Endothelial cell of umbilical vein (primary cell): ENCODE measurements around the gene CPXM2. TPM values are rescaled to one million over a fixed set of nuclear protein-coding genes. Genes with fewer than 3 reads are reported as not detected.

ENCODE experiments used
- BruUV-seq: library from RNA; stranded (reverse); fragments of 400-500 nt; replicated peaks from 2 replicates; lab custom pipeline; 2021; lab: Mats Ljungman, UMichigan
- CTCF ChIA-PET: fragments of 300-600, 350-600 bp; sonication (Branson Sonifier 250); formaldehyde crosslinking; loops from one replicate; lab custom pipeline; 2021; ENCODE audit warnings: antibody characterized with exemption, inconsistent platforms; lab: Charles Lee
- POLR2A ChIA-PET: fragments of 300-600, 350-600 bp; sonication (Branson Sonifier 250); formaldehyde crosslinking; loops from one replicate; lab custom pipeline; 2021; ENCODE audit warnings: antibody characterized with exemption, inconsistent platforms; lab: Charles Lee
- DNase-seq: peaks from one replicate; pipeline ENCODE4 v3.0.0-alpha.2; 2011; ENCODE audit warnings: low read depth, low spot score
- FAIRE-seq: peaks from 2 replicates; lab custom pipeline; 2011; peaks lifted over from hg19 to GRCh38; lab: Jason Lieb, UNC
- H2AFZ ChIP-seq: 2 replicates; pipeline ENCODE4 v1.6.0; 2012; ENCODE audit warnings: low read depth, low read length, control low read depth, inconsistent platforms
- H3K27ac ChIP-seq: 2 replicates; pipeline ENCODE4 v1.5.1; 2011; ENCODE audit warnings: low read depth, mild to moderate bottlenecking, control low read depth, low read length, moderate library complexity; ENCODE audit not compliant: insufficient read depth
- H3K27me3 ChIP-seq, 2 experiments: 2 replicates each; pipeline versions ENCODE4 v1.6.0 to v1.6.1; 2011; ENCODE audit warnings: low read length in 2 of 2, mixed read lengths in 1 of 2; ENCODE audit not compliant: control insufficient read depth in 2 of 2, insufficient read depth in 2 of 2
- H3K36me3 ChIP-seq, 2 experiments: 2 replicates in 1 of 2; 3 replicates in 1 of 2; pipeline ENCODE4 v1.5.1; 2011; ENCODE audit warnings: low read length in 2 of 2, mild to moderate bottlenecking in 1 of 2, moderate library complexity in 1 of 2; ENCODE audit not compliant: control insufficient read depth in 2 of 2, insufficient read depth in 2 of 2; ENCODE audit errors: extremely low read depth in 1 of 2
- H3K4me1 ChIP-seq: 3 replicates; pipeline ENCODE4 v1.5.1; 2011; ENCODE audit warnings: mild to moderate bottlenecking, low read length; ENCODE audit not compliant: control insufficient read depth, insufficient read depth; ENCODE audit errors: extremely low read depth
- H3K4me2 ChIP-seq: 2 replicates; pipeline ENCODE4 v1.6.1; 2011; ENCODE audit warnings: low read length, control low read depth, mixed read lengths; ENCODE audit not compliant: insufficient read depth
- H3K4me3 ChIP-seq, 3 experiments: fragments of 200-600 bp in 1 of 3; sonication (generic), shearing (Covaris generic) in 1 of 3; replicated peaks in 1 of 3; 2 replicates each; pipeline ENCODE4 v1.5.1; 2011 to 2016; ENCODE audit warnings: control low read depth in 3 of 3, low read length in 3 of 3, mild to moderate bottlenecking in 2 of 3, inconsistent platforms in 1 of 3, low read depth in 1 of 3, moderate library complexity in 1 of 3; ENCODE audit not compliant: insufficient read depth in 1 of 3
- H3K79me2 ChIP-seq: 2 replicates; pipeline ENCODE4 v1.6.0; 2012; ENCODE audit warnings: low read length, inconsistent platforms; ENCODE audit not compliant: control insufficient read depth, insufficient read depth
- H3K9ac ChIP-seq: replicated peaks from 2 replicates; pipeline ENCODE3; 2011; ENCODE audit warnings: low read length, control low read depth; ENCODE audit not compliant: insufficient read depth; ENCODE audit errors: extremely low read depth
- H3K9me1 ChIP-seq: replicated peaks from 3 replicates; pipeline ENCODE4 v1.6.0; 2011; ENCODE audit warnings: mild to moderate bottlenecking, low read length; ENCODE audit not compliant: control insufficient read depth, insufficient read depth; ENCODE audit errors: extremely low read depth
- H3K9me3 ChIP-seq: replicated peaks from 2 replicates; pipeline ENCODE4 v1.5.1; 2012; ENCODE audit warnings: low read length, inconsistent platforms; ENCODE audit not compliant: control insufficient read depth, insufficient read depth
- H4K20me1 ChIP-seq: replicated peaks from 2 replicates; pipeline ENCODE3; 2011; ENCODE audit warnings: mild to moderate bottlenecking, low read length; ENCODE audit not compliant: control insufficient read depth, insufficient read depth; ENCODE audit errors: extremely low read depth
- CTCF ChIP-seq, 2 donors: IDR thresholded peaks; 1 replicate in 1 of 2; 2 replicates in 1 of 2; pipeline ENCODE4 v1.5.1; 2011; ENCODE audit warnings: low read length in 2 of 2, mild to moderate bottlenecking in 2 of 2, moderate library complexity in 2 of 2, control low read depth in 1 of 2, inconsistent platforms in 1 of 2, low read depth in 1 of 2; ENCODE audit not compliant: insufficient read depth in 1 of 2; ENCODE audit errors: extremely low read depth in 1 of 2
- EZH2 ChIP-seq: IDR thresholded peaks from 2 replicates; pipeline ENCODE4 v1.6.1; 2012; ENCODE audit warnings: borderline replicate concordance, low read depth, mild to moderate bottlenecking, moderate library complexity, low read length, inconsistent platforms; ENCODE audit not compliant: severe bottlenecking
- FOS ChIP-seq: IDR thresholded peaks from 2 replicates; pipeline ENCODE4 v1.6.1; 2011; ENCODE audit warnings: mild to moderate bottlenecking, low read length, moderate library complexity, borderline replicate concordance; ENCODE audit not compliant: insufficient read depth
- GATA2 ChIP-seq: IDR thresholded peaks from 2 replicates; pipeline ENCODE4 v1.7.0; 2011; ENCODE audit warnings: low read depth, mild to moderate bottlenecking, moderate library complexity, mixed read lengths, low read length; ENCODE audit not compliant: insufficient read length, insufficient read depth
- JUN ChIP-seq: IDR thresholded peaks from 2 replicates; pipeline ENCODE4 v1.6.1; 2011; ENCODE audit warnings: borderline replicate concordance, low read depth; ENCODE audit not compliant: insufficient read length, insufficient read depth
- MAX ChIP-seq: IDR thresholded peaks from 2 replicates; pipeline ENCODE4 v1.6.1; 2011; ENCODE audit not compliant: insufficient read depth, insufficient read length
- MYC ChIP-seq: IDR thresholded peaks from one replicate; pipeline ENCODE4 v1.6.1; 2011; ENCODE audit warnings: mild to moderate bottlenecking, low read depth, low read length
- POLR2A ChIP-seq: IDR thresholded peaks from 2 replicates; pipeline ENCODE4 v1.6.1; 2012; ENCODE audit warnings: low read depth, mild to moderate bottlenecking, control low read depth, low read length
- POLR2AphosphoS5 ChIP-seq: IDR thresholded peaks from 2 replicates; pipeline ENCODE4 v1.6.1; 2012; ENCODE audit warnings: low read depth, mild to moderate bottlenecking, control low read depth, low read length, moderate library complexity; ENCODE audit not compliant: insufficient read depth
- dilution Hi-C: fragments of 300-500 bp; cut with MboI; formaldehyde crosslinking; loops from one replicate; pipeline ENCODE4 v1.15.0; 2019; ENCODE audit warnings: low sequenced_read_pairs; ENCODE audit not compliant: extremely low pct_ligation_motif_present
- intact Hi-C: fragments of 100-400 bp; cut with micrococcal nuclease; formaldehyde crosslinking; loops from one replicate; pipeline ENCODE4 v1.10.0; 2022
- polyA plus RNA-seq, 4 experiments: library from polyadenylated mRNA; depleted of rRNA in 3 of 4; stranded (reverse) in 3 of 4; unstranded in 1 of 4; fragments of >200 nt; gene quantifications; 2 replicates each; pipeline versions ENCODE4 v1.2.1 to v1.2.3, GENCODE V29; 2011 to 2012; ENCODE audit warnings: missing spikeins in 1 of 4
- total RNA-seq: library from RNA; stranded (reverse); gene quantifications from 2 replicates; pipeline ENCODE4 v1.2.3, GENCODE V29; 2021

The CPXM2 gene
- total and polyA plus RNA-seq, 2 donors (not counting 3 experiments of a cell fraction or from before 2014, with no cell fraction given) = 1.8 to 2.7 TPM

GRCh38 chr10:123841560-123841959 is 50.0 kb downstream of the CPXM2 start:
- dilution Hi-C loops (no loop called here), intact Hi-C loops (no loop called here)
- Histone ChIP-seq H2AFZ (no peak overlapping the region), H3K9me1 (no peaks in the 10 kb centered on the region), H3K9ac (no peak overlapping the region), H3K27ac (no peak overlapping the region), H3K4me2 (no peak overlapping the region), H3K4me3 (no peak overlapping the region), H3K27me3 (no peaks in the 10 kb centered on the region), H4K20me1 (no peaks in the 10 kb centered on the region), H3K36me3 (no peaks in the 10 kb centered on the region), H3K79me2 (no peaks in the 10 kb centered on the region), H3K9me3 (no peaks in the 10 kb centered on the region), H3K4me1 (no peaks in the 10 kb centered on the region)
- POLR2A ChIA-PET = no interaction called here
- CTCF ChIA-PET = no interaction called here
- no peak for DNase-seq
- FAIRE-seq = no peak
- no TSS peak for BruUV-seq
- no peak for TF ChIP-seq GATA2
- TF ChIP-seq MYC = no peak

GRCh38 chr10:123841115-123841514 is 50.5 kb downstream of the CPXM2 start:
- H3K9me3 ChIP-seq = no peaks in the 10 kb centered on the region
- no peak overlapping the region for H3K27ac ChIP-seq
- H3K79me2 ChIP-seq = no peaks in the 10 kb centered on the region
- H3K4me2 ChIP-seq = no peak overlapping the region
- no peaks in the 10 kb centered on the region for H3K4me1 ChIP-seq
- intact Hi-C loops (no loop called here), dilution Hi-C loops (no loop called here)
- no peaks in the 10 kb centered on the region for H3K36me3 ChIP-seq
- H3K27me3 ChIP-seq = no peaks in the 10 kb centered on the region
- FAIRE-seq = no peak
- H4K20me1 ChIP-seq = no peaks in the 10 kb centered on the region
- TF ChIP-seq POLR2A (no peak), CTCF (IDR thresholded peaks at IDR 0.05; ENCODE audit: extremely low read depth in 1 of 2, insufficient read depth in 1 of 2, low read depth in 1 of 2, low read length in 2 of 2) (no peak), POLR2AphosphoS5 (no peak), GATA2 (no peak), MAX (no peak), JUN (no peak), EZH2 (no peak), MYC (no peak), FOS (no peak)
- no peak overlapping the region for H3K9ac ChIP-seq
- POLR2A ChIA-PET = no interaction called here
- no peaks in the 10 kb centered on the region for H3K9me1 ChIP-seq
- CTCF ChIA-PET = no interaction called here
- no peak for DNase-seq
- no peak overlapping the region for H2AFZ ChIP-seq
- BruUV-seq = no TSS peak
- no peak overlapping the region for H3K4me3 ChIP-seq
